RWPE2 (cell line): ENCODE data around the gene LENEP.

Experiments
- ATAC-seq: fragments of 200-7000 bp; cut with Tn5 transposase; 3 replicates; pipeline ENCODE4 v1.9.1; 2021; ENCODE audit warnings: low read depth
- DNase-seq: peaks from one replicate; pipeline ENCODE4 v3.0.0-alpha.2; 2020; ENCODE audit warnings: low spot score
- H3K27ac ChIP-seq: fragments of 450-650 bp; 2 replicates; pipeline ENCODE4 v1.5.1; 2017; ENCODE audit warnings: mild to moderate bottlenecking; ENCODE audit not compliant: poor library complexity, severe bottlenecking
- H3K27me3 ChIP-seq: fragments of 250-450 bp; sonication (Bioruptor Pico); 2 replicates; pipeline ENCODE4 v1.5.1; 2021; ENCODE audit warnings: mild to moderate bottlenecking, moderate library complexity; ENCODE audit not compliant: insufficient read depth, poor library complexity, severe bottlenecking
- H3K36me3 ChIP-seq: fragments of 250-450 bp; sonication (Bioruptor Pico); 2 replicates; pipeline ENCODE4 v1.5.1; 2020; ENCODE audit warnings: low read depth, mild to moderate bottlenecking, moderate library complexity
- H3K4me1 ChIP-seq: fragments of 250-450 bp; sonication (Bioruptor Pico); 2 replicates; pipeline ENCODE4 v1.5.1; 2021; ENCODE audit warnings: mild to moderate bottlenecking, moderate library complexity; ENCODE audit not compliant: insufficient read depth, poor library complexity, severe bottlenecking
- H3K4me3 ChIP-seq: fragments of 250-450 bp; sonication (Bioruptor Pico); 2 replicates; pipeline ENCODE4 v1.5.1; 2021; ENCODE audit warnings: mild to moderate bottlenecking, moderate library complexity; ENCODE audit not compliant: severe bottlenecking
- H3K9me3 ChIP-seq: fragments of 250-450 bp; sonication (Bioruptor Pico); 2 replicates; pipeline ENCODE4 v1.5.1; 2021; ENCODE audit warnings: mild to moderate bottlenecking, moderate library complexity; ENCODE audit not compliant: severe bottlenecking
- TF ChIP-seq, protein P1 (sequence below): fragments of 450-650 bp; IDR thresholded peaks from one replicate; pipeline ENCODE4 v1.5.1; 2017; ENCODE audit warnings: mild to moderate bottlenecking, moderate library complexity; ENCODE audit not compliant: poor library complexity, severe bottlenecking

Gene LENEP

DNA sequence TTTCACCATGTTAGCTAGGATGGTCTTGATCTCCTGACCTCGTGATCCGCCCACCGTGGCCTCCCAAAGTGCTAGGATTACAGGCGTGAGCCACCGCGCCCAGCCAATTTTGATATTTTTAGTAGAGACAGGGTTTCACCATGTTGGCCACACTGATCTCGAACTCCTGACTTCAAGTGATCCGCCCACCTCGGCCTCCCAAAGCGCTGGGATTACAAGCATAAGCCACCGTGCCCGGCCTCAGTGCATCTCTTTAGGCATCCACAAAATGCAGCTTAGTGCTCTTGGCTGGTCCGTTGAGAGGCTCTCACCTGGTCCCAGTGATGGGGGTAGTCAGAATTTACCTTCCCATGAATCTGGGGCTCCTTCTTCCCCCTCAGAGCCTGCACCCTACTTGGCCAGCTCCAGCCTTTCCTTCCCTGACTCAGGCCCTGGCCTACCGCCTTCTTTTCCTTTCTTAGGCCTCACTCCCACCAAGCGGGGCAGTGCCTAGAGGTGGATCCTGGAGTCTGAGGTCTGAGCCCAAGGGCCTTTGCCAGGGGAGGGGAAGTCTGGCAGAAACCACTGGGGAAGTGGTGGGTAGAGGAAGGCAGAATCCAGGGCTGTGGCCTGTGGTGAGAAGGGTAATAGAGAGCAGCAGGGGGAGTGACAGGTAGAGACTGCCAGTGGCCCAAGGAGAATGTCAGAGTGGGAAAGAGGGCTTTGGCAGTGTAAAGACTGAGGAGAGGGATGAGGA, 3.7 kb downstream of the LENEP start:
- Histone ChIP-seq H3K27me3 (no peaks in the 10 kb centered on the region), H3K27ac (no peak overlapping the region), H3K4me3 (no peak overlapping the region), H3K4me1 (peaks cover 6% of the 10 kb centered on the region), H3K9me3 (no peaks in the 10 kb centered on the region), H3K36me3 (no peaks in the 10 kb centered on the region)
- ATAC-seq: no peak
- DNase-seq: no peak
- TF ChIP-seq, protein P1, sequence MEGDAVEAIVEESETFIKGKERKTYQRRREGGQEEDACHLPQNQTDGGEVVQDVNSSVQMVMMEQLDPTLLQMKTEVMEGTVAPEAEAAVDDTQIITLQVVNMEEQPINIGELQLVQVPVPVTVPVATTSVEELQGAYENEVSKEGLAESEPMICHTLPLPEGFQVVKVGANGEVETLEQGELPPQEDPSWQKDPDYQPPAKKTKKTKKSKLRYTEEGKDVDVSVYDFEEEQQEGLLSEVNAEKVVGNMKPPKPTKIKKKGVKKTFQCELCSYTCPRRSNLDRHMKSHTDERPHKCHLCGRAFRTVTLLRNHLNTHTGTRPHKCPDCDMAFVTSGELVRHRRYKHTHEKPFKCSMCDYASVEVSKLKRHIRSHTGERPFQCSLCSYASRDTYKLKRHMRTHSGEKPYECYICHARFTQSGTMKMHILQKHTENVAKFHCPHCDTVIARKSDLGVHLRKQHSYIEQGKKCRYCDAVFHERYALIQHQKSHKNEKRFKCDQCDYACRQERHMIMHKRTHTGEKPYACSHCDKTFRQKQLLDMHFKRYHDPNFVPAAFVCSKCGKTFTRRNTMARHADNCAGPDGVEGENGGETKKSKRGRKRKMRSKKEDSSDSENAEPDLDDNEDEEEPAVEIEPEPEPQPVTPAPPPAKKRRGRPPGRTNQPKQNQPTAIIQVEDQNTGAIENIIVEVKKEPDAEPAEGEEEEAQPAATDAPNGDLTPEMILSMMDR: no peak

DNA sequence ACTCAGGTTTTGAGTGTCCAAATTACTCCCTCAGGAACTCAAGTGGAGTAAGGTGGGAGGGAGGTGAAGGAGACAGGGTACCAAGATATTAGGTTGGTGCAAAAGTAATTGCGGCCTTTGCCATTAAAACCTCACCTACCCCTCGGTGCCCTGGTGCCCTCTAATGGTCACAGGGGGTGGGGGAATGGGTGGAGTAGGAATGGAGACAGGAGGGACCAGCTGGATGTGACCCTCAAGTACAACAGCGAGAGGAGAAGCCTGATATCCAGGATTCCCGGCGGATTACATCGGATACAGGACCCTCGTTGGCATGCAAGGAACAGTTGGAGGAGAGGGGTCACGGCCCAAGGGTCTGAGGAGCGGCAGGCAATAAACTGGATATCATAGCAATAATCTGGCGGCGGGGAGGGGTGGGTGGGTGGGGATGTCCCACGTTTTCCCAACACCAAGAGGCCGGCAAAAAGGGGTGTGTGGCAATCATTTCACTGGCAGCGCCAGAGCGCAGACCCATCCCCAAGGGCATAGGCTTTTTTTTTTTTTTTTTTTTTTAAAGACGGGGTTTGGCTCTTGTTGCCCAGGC, 4.9 kb downstream of the LENEP start:
- Histone ChIP-seq H3K9me3 (no peaks in the 10 kb centered on the region), H3K27me3 (no peaks in the 10 kb centered on the region), H3K4me3 (no peak overlapping the region), H3K27ac (no peak overlapping the region), H3K4me1 (peaks cover 6% of the 10 kb centered on the region), H3K36me3 (0 out of 2 replicates have a peak, but pooled peaks cover 1% of the 10 kb centered on the region)
- TF ChIP-seq, protein P1: no peak
- no peak for ATAC-seq
- DNase-seq: no peak

DNA sequence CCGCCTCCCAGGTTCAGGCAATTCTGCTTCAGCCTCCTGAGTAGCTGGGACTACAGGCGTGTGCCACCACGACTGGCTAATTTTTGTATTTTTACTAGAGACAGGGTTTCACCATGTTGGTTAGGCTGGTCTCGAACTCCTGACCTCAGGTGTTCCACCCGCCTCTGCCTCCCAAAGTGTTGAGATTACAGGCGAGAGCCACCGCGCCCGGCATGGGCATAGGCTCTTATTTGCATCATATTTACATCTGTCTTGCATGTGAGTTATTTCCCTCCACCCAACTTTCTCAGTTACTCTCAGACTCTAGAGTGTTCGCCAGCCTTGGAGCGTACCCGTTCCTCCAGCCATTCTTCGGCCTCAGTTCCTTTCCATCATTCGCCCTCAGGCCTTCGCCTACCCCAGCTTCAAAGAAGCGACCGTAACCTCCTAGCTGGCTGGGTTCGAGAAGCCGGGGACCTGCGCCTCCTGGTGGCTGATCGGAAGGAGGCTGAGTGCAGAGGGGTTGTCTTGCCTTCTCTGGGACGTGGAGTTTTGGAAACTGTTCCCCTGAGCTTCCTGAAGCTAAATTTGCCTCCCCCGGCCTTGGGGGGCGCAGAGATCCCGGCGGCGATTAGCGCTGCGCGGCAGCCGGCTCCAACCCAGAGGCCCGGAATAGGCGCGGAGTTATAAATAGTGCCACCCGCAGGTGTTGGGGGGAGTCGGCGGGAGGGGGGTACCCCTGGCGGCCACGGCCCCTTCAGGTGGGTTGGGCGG, 5.6 kb downstream of the LENEP start:
- Histone ChIP-seq H3K36me3 (peaks cover 5% of the 10 kb centered on the region; the same call in 1 of the 2 replicates), H3K27ac (no peak overlapping the region), H3K27me3 (no peaks in the 10 kb centered on the region), H3K9me3 (no peaks in the 10 kb centered on the region), H3K4me1 (peaks cover 6% of the 10 kb centered on the region), H3K4me3 (no peak overlapping the region)
- DNase-seq (peak; percentile 55), ATAC-seq (no peak)
- TF ChIP-seq, protein P1: peak; percentile 81

DNA sequence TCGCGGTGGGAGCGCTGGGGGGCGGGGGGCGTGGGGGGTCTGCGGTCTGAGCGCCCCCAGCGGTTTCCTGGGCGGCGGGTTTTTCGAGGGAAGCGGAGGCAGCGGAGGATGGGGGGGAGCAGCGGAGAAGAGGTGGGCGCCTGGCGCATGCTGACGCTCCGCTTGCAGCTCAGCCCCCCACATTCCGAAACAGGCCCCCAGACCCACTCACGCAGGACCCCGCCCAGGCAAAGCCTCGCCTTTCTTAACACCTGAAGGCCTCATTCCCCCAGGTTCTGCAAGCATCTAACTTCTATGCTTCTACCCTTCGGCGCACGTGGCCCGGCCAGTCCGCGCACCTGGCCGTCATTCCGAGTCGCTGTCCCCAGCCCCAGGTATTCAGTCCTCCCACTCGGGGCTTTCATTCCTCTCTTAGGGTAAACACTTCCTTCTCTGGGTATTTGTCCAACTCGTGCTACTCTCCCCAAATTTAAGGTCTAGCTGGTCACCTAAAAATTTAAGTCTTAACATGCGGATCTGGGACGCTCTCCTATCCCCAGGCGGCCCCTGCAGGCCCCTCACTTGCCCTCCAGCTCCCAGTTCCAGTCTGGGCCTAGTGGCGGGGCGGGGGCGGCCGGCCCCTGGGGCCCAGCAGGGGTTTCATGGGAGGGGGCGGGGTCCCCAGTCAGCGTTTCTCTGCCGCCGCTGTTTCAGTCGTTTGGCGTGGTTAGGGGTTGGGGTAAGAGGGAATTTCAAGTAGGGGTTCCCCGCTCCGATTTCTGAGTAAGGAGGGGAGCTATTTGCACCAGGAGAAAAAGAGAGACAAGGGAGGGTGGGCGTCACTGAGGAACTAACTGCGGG, 6.4 kb downstream of the LENEP start:
- Histone ChIP-seq H3K27ac (peak overlapping the region; percentile 96), H3K27me3 (no peaks in the 10 kb centered on the region), H3K4me1 (peaks cover 12% of the 10 kb centered on the region)

More for the DNA sequence above, 6.4 kb downstream of the LENEP start:
- TF ChIP-seq, protein P1: no peak
- no peak for ATAC-seq
- Histone ChIP-seq H3K4me3 (peak overlapping the region; percentile 4), H3K36me3 (peaks cover 5% of the 10 kb centered on the region; the same call in 1 of the 2 replicates), H3K9me3 (no peaks in the 10 kb centered on the region)
- peak; percentile 47 for DNase-seq
